ENCODE data around the gene SLC9A8. TPM values are rescaled to one million over a fixed set of nuclear protein-coding genes. Genes with fewer than 3 reads are reported as not detected.
"Not testable (repeated sequence)": the region's sequence is repeated elsewhere in the genome, so short reads cannot be mapped to it uniquely, and the experiment has no call there.

Gene SLC9A8
- total RNA-seq, 1 donor: 7.3 TPM

DNA sequence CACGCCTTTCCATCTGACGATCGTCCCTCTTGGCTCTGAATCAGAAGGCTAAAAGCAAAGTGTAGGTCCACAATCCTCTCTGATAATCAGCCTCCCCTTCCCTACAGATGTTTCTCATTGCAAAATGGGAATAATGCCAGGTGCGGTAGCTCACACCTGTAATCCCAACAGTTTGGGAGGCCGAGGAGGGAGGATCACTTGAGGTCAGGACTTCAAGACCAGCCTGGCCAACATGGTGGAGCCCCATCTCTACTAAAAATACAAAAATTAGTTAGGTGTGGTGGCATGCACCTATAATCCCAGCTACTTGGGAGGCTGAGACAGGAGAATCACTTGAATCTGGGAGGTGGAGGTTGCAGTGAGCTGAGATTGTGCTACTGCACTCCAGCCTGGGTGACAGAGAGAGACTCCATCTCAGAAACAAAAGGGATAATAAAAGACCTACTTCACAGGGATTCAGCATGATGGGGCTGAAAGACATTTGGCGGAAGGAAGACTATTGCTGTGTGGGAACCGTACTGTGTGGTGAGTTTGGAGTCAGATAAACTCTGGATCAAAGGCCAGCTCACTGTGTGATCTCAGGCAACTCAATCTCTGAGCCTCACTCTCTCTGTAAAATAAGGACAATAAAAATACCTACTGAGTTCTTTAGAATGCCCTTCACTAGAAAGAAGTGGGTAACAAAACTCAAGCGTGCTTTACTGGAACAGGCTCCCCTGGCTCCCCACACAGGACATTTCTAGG lies 15.9 kb upstream of the SLC9A8 start:
- no peak for DNase-seq (ENCODE audit: low read depth)
- H3K4me3 ChIP-seq (ENCODE audit: low read depth, low read length): no peak overlapping the region
- TF ChIP-seq, protein P1, sequence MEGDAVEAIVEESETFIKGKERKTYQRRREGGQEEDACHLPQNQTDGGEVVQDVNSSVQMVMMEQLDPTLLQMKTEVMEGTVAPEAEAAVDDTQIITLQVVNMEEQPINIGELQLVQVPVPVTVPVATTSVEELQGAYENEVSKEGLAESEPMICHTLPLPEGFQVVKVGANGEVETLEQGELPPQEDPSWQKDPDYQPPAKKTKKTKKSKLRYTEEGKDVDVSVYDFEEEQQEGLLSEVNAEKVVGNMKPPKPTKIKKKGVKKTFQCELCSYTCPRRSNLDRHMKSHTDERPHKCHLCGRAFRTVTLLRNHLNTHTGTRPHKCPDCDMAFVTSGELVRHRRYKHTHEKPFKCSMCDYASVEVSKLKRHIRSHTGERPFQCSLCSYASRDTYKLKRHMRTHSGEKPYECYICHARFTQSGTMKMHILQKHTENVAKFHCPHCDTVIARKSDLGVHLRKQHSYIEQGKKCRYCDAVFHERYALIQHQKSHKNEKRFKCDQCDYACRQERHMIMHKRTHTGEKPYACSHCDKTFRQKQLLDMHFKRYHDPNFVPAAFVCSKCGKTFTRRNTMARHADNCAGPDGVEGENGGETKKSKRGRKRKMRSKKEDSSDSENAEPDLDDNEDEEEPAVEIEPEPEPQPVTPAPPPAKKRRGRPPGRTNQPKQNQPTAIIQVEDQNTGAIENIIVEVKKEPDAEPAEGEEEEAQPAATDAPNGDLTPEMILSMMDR (IDR thresholded peaks at IDR 0.05; ENCODE audit: insufficient read depth, low read depth, low read length): no peak

DNA sequence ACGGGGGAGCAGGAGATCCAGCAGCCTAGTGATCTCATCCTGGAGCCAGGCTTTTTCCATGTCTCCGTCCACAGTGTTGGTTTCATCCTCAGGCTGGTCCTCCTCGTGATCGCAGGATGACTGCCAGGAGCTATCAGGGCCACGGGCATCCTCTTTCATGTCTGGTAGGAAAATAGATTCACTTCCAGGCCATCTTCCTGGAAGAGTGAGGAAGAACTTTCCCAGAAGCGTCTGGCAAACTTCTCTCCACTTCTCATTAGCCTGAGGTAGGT lies 15.3 kb upstream of the SLC9A8 start:
- no peak overlapping the region for H3K4me3 ChIP-seq (ENCODE audit: low read depth, low read length)
- TF ChIP-seq, protein P1 (IDR thresholded peaks at IDR 0.05; ENCODE audit: insufficient read depth, low read depth, low read length): no peak
- no peak for DNase-seq (ENCODE audit: low read depth)

DNA sequence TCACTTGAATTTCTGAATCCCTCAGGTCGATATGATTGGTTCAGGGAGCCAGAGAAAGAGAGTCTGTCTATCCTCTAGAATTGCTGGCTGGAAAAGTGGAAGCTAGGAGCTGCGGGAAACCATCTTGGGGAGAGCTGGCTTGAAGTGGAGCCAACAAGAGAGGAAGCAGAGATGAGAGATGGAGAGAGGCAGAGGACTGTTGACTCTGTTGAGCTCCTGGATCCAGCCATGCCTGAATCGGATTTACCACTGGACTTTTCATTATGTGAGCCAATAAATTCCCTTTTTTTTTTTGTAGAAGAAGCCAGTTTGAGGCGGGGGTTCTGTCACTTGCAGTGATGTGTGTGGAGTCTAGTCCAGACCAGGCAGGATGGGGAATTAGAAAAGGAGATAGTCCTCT lies 13.9 kb upstream of the SLC9A8 start:
- DNase-seq (ENCODE audit: low read depth): no peak
- TF ChIP-seq, protein P1 (IDR thresholded peaks at IDR 0.05; ENCODE audit: insufficient read depth, low read depth, low read length): no peak

DNA sequence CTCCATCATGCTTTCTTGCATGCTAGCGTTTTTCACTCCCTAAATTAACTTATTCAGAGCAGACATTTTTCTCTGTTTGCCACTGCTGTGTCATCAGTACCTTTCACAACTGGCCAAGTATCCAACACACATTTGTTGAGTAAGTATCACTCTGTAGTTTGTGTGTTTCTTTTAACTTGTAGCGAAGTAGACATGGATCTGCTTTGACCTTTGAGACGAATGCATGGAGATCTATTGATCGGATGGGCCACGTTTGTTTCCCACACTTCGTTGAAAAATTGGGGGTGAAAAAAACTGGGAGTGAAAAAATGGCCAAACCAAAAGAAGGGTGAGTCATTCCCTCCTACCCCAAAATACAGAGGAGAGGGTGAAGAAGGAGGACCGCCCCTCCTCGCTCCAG lies 12.9 kb upstream of the SLC9A8 start:
- TF ChIP-seq, protein P1 (IDR thresholded peaks at IDR 0.05; ENCODE audit: insufficient read depth, low read depth, low read length): no peak
- no peak overlapping the region for H3K4me3 ChIP-seq (ENCODE audit: low read depth, low read length)

More for the DNA sequence above, 13.9 kb upstream of the SLC9A8 start:
- no peak overlapping the region for H3K4me3 ChIP-seq (ENCODE audit: low read depth, low read length)

DNA sequence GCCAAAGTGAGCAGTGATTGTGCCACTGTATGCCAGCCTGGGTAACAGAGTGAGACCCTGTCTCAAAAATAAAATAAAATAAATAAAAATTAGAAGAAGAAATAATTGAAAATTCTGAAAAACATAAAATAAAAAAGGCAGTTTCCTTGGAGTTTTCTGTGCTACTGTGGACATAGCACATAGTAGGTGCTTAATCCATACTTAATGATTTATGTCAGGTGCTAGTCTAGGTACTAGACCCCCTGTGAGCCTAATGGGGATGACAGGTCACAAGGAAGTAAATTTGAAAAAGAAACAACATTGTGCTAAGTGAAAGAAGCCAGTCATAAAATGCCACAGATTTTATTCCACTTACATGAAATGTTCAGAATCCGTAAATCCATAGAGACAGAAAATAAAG lies 9.2 kb upstream of the SLC9A8 start:
- TF ChIP-seq, protein P1 (IDR thresholded peaks at IDR 0.05; ENCODE audit: insufficient read depth, low read depth, low read length): no peak
- H3K4me3 ChIP-seq (ENCODE audit: low read depth, low read length): no peak overlapping the region
- DNase-seq (ENCODE audit: low read depth): no peak

More for the DNA sequence above, 12.9 kb upstream of the SLC9A8 start:
- DNase-seq (ENCODE audit: low read depth): no peak

DNA sequence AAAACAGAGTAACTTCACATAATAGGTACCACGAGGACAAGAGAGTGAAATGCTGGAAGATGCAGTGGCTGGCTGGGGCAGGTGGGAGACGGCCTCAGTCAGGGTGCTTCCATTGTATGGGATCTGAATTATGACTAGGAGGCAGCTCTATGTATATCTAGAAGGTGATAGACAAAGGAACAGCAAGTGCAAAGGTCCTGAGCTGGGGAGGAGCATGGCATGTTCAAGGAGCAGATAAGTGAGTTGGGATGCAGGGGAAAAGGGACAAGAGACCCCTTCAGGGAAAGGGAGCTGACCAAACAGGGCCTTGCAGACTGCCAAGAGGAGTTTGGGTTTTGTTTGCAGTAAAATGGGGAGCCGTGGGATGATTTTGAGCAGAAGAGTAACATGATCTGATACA lies 8.3 kb upstream of the SLC9A8 start:
- no peak for DNase-seq (ENCODE audit: low read depth)
- H3K4me3 ChIP-seq (ENCODE audit: low read depth, low read length): no peak overlapping the region
- TF ChIP-seq, protein P1 (IDR thresholded peaks at IDR 0.05; ENCODE audit: insufficient read depth, low read depth, low read length): no peak

DNA sequence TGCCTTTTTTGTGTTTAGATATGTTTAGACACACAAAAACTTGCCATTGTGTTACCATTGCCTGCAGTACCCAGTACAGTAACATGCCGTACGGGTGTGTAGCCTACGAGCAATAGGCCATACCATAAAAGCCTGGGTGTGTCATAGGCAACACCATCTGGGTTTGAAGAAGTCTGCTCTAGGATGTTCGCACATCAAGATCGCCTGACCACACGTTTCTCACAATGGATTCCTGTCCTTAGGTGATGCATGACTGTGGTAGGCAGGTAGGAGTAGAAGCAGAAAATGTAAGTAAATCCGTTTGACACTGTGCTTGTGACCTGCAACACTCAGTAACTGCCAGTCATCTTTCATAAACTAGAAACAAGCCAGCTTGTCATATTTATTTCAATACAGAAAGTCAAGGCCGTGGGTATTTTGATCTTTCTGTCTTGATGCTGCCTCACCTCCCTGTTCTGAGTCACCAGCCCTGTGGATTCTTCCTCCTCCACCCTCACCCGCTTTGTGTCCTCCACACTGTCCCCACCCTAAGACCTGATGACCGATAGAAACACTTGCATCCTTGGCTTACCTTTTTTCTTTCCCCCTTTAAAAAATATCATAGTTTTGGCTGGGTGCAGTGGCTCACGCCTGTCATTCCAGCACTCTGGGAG lies 7.3 kb upstream of the SLC9A8 start:
- not testable (repeated sequence) for DNase-seq (ENCODE audit: low read depth); H3K4me3 ChIP-seq (ENCODE audit: low read depth, low read length)
